Activated CD8-positive, alpha-beta memory T cell treated with anti-CD3 and anti-CD28 coated beads, Interleukin-2, amount 10 ng/mL, durations not matched to agents 7 days and 5 days (primary cell): ENCODE data around the gene TRPM2. TPM values are rescaled to one million over a fixed set of nuclear protein-coding genes. Genes with fewer than 3 reads are reported as not detected.
A peak's percentile ranks its signal among the peaks of the same experiment; 100 is the strongest.

Experiments used
- ATAC-seq: fragments of 150-1000 bp; cut with Tn5 transposase; one replicate; pipeline ENCODE4 v1.10.0; 2021; ENCODE audit warnings: moderate library complexity
- CTCF ChIA-PET: fragments of 350-600 bp; sonication (Branson Sonifier 250); formaldehyde crosslinking; loops from one replicate; lab custom pipeline; 2021; ENCODE audit warnings: antibody characterized with exemption; lab: Charles Lee
- DNase-seq: peaks from one replicate; pipeline ENCODE4 v3.0.0-alpha.2; 2020
- H3K27ac Mint-ChIP-seq: one replicate; pipeline ENCODE4 v1.8.0; 2021; ENCODE audit warnings: mild to moderate bottlenecking, mixed read lengths
- H3K27me3 Mint-ChIP-seq: one replicate; pipeline ENCODE4 v1.8.0; 2021; ENCODE audit warnings: mixed read lengths
- H3K36me3 Mint-ChIP-seq: one replicate; pipeline ENCODE4 v1.8.0; 2021; ENCODE audit warnings: mild to moderate bottlenecking, mixed read lengths
- H3K4me1 Mint-ChIP-seq: one replicate; pipeline ENCODE4 v1.8.0; 2021; ENCODE audit warnings: mixed read lengths
- H3K4me3 Mint-ChIP-seq: one replicate; pipeline ENCODE4 v1.8.0; 2021; ENCODE audit warnings: mild to moderate bottlenecking, moderate library complexity, mixed read lengths
- H3K9me3 Mint-ChIP-seq: one replicate; pipeline ENCODE4 v1.8.0; 2022; ENCODE audit warnings: low read depth, mixed read lengths
- total RNA-seq, 2 experiments: library from RNA; stranded (reverse); gene quantifications; one replicate each; pipeline ENCODE4 v1.2.3, GENCODE V29; 2021

The TRPM2 gene
- total RNA-seq, 2 experiments from 2014 or later: 21.2 to 32.7 TPM

GRCh38 chr21:44482581-44483287 lies 129.3 kb downstream of the TRPM2 start:
- peaks cover 5% of the 10 kb centered on the region for H3K27me3 Mint-ChIP-seq
- ATAC-seq: no peak
- no peaks in the 10 kb centered on the region for H3K9me3 Mint-ChIP-seq
- H3K27ac Mint-ChIP-seq: no peak overlapping the region
- H3K4me3 Mint-ChIP-seq: no peak overlapping the region
- CTCF ChIA-PET: no interaction called here
- DNase-seq: no peak
- no peaks in the 10 kb centered on the region for H3K36me3 Mint-ChIP-seq
- peaks cover 6% of the 10 kb centered on the region for H3K4me1 Mint-ChIP-seq

GRCh38 chr21:44483288-44484237 lies 130.1 kb downstream of the TRPM2 start:
- H3K4me1 Mint-ChIP-seq: peaks cover 6% of the 10 kb centered on the region
- DNase-seq (no peak), ATAC-seq (no peak)
- H3K36me3 Mint-ChIP-seq: no peaks in the 10 kb centered on the region
- H3K27me3 Mint-ChIP-seq: peaks cover 5% of the 10 kb centered on the region
- no peaks in the 10 kb centered on the region for H3K9me3 Mint-ChIP-seq
- no peak overlapping the region for H3K27ac Mint-ChIP-seq
- H3K4me3 Mint-ChIP-seq: no peak overlapping the region
- CTCF ChIA-PET: interaction anchor here (1.4 to 1.8 kb wide), 2 partner anchors 27 to 28 kb away, joined by 3 to 4 read pairs; partner anchors contain the start of gene LRRC3

- ATAC-seq (no peak), DNase-seq (no peak)
- Mint-ChIP-seq H3K36me3 (no peaks in the 10 kb centered on the region), H3K27me3 (peaks cover 5% of the 10 kb centered on the region), H3K9me3 (no peaks in the 10 kb centered on the region), H3K27ac (no peak overlapping the region), H3K4me3 (no peak overlapping the region), H3K4me1 (no peaks in the 10 kb centered on the region)
- CTCF ChIA-PET: interaction anchor here (0.6 to 1.8 kb wide), 3 partner anchors 26 to 141 kb away, joined by 3 to 4 read pairs (median 3); partner anchors contain the start of gene LRRC3
These were observed 131.3 kb downstream of the TRPM2 start for GRCh38 chr21:44484498-44485253.

GRCh38 chr21:44485254-44485793 lies 131.9 kb downstream of the TRPM2 start:
- Mint-ChIP-seq H3K4me3 (peak overlapping the region; percentile 63), H3K27me3 (peaks cover 7% of the 10 kb centered on the region), H3K9me3 (no peaks in the 10 kb centered on the region), H3K4me1 (no peaks in the 10 kb centered on the region), H3K27ac (no peak overlapping the region), H3K36me3 (peaks cover 3% of the 10 kb centered on the region)
- CTCF ChIA-PET: no interaction called here
- DNase-seq (peak; percentile 58), ATAC-seq (peak; percentile 70)

GRCh38 chr21:44485796-44486195 lies 132.4 kb downstream of the TRPM2 start:
- H3K4me3 Mint-ChIP-seq: peak overlapping the region; percentile 63
- H3K27me3 Mint-ChIP-seq: peaks cover 7% of the 10 kb centered on the region
- no peaks in the 10 kb centered on the region for H3K9me3 Mint-ChIP-seq
- CTCF ChIA-PET: interaction anchor here (0.6 kb wide), 1 partner anchor 303 kb away, joined by 3 read pairs; no protein-coding TSS in a partner anchor
- H3K36me3 Mint-ChIP-seq: peaks cover 3% of the 10 kb centered on the region
- no peak overlapping the region for H3K27ac Mint-ChIP-seq
- no peak for DNase-seq
- no peaks in the 10 kb centered on the region for H3K4me1 Mint-ChIP-seq
- ATAC-seq: peak; percentile 18

- CTCF ChIA-PET: interaction anchor here (0.6 kb wide), 1 partner anchor 303 kb away, joined by 3 read pairs; no protein-coding TSS in a partner anchor
- Mint-ChIP-seq H3K27me3 (peaks cover 7% of the 10 kb centered on the region), H3K4me1 (no peaks in the 10 kb centered on the region), H3K36me3 (peaks cover 4% of the 10 kb centered on the region), H3K4me3 (no peak overlapping the region), H3K27ac (no peak overlapping the region), H3K9me3 (no peaks in the 10 kb centered on the region)
- ATAC-seq (no peak), DNase-seq (no peak)
These were observed 132.9 kb downstream of the TRPM2 start for GRCh38 chr21:44486302-44486701.

- ATAC-seq: no peak
- Mint-ChIP-seq H3K4me1 (peaks cover 6% of the 10 kb centered on the region), H3K4me3 (no peak overlapping the region), H3K36me3 (peaks cover 14% of the 10 kb centered on the region), H3K27me3 (peaks cover 7% of the 10 kb centered on the region), H3K27ac (no peak overlapping the region), H3K9me3 (peaks cover 9% of the 10 kb centered on the region)
- peak; percentile 66 for DNase-seq
- CTCF ChIA-PET: interaction anchor here (0.7 to 2.1 kb wide), 5 partner anchors 8 to 385 kb away, joined by 3 to 5 read pairs (median 3); no protein-coding TSS in a partner anchor
These were observed 134.4 kb downstream of the TRPM2 start for GRCh38 chr21:44487831-44488230.

GRCh38 chr21:44489962-44490361 lies 136.5 kb downstream of the TRPM2 start:
- Mint-ChIP-seq H3K27me3 (peaks cover 7% of the 10 kb centered on the region), H3K4me1 (peaks cover 6% of the 10 kb centered on the region), H3K9me3 (peaks cover 13% of the 10 kb centered on the region), H3K36me3 (peaks cover 19% of the 10 kb centered on the region), H3K27ac (no peak overlapping the region), H3K4me3 (no peak overlapping the region)
- DNase-seq (no peak), ATAC-seq (no peak)
- CTCF ChIA-PET: interaction anchor here (0.9 to 1.4 kb wide), 6 partner anchors 10 to 323 kb away, joined by 3 to 4 read pairs (median 3); partner anchors contain the start of gene UBE2G2

GRCh38 chr21:44490405-44490804 lies 137.0 kb downstream of the TRPM2 start:
- Mint-ChIP-seq H3K27ac (no peak overlapping the region), H3K36me3 (peaks cover 19% of the 10 kb centered on the region), H3K9me3 (peaks cover 13% of the 10 kb centered on the region), H3K4me3 (no peak overlapping the region), H3K27me3 (peaks cover 5% of the 10 kb centered on the region), H3K4me1 (peaks cover 6% of the 10 kb centered on the region)
- DNase-seq (no peak), ATAC-seq (no peak)
- CTCF ChIA-PET: interaction anchor here (0.9 to 1.4 kb wide), 6 partner anchors 10 to 323 kb away, joined by 3 to 4 read pairs (median 3); partner anchors contain the start of gene UBE2G2

GRCh38 chr21:44490816-44491215 lies 137.4 kb downstream of the TRPM2 start:
- Mint-ChIP-seq H3K9me3 (peaks cover 13% of the 10 kb centered on the region), H3K36me3 (peaks cover 19% of the 10 kb centered on the region), H3K4me1 (peaks cover 6% of the 10 kb centered on the region), H3K27me3 (peaks cover 7% of the 10 kb centered on the region), H3K27ac (no peak overlapping the region), H3K4me3 (no peak overlapping the region)
- DNase-seq (no peak), ATAC-seq (no peak)
- CTCF ChIA-PET: interaction anchor here (0.9 to 1.4 kb wide), 4 partner anchors 11 to 322 kb away, joined by 3 to 4 read pairs (median 4); no protein-coding TSS in a partner anchor
